Keratinocyte (primary cell): ENCODE measurements around the gene ITGB5.

Source experiments
- CTCF ChIP-seq, 3 experiments: IDR thresholded peaks in 1 of 3; conservative IDR thresholded peaks in 1 of 3; optimal IDR thresholded peaks in 1 of 3; 2 replicates in 2 of 3; 3 replicates in 1 of 3; pipeline versions ENCODE3 to v1.5.1; 2011; ENCODE audit warnings: low read length in 3 of 3, mild to moderate bottlenecking in 3 of 3, moderate library complexity in 2 of 3, control low read depth in 1 of 3, inconsistent platforms in 1 of 3; ENCODE audit not compliant: insufficient read depth in 2 of 3; ENCODE audit errors: extremely low read depth in 1 of 3
- EZH2 ChIP-seq: IDR thresholded peaks from one replicate; pipeline ENCODE4 v1.6.1; 2012; ENCODE audit warnings: inconsistent platforms, mild to moderate bottlenecking, low read length, moderate library complexity

DNA sequence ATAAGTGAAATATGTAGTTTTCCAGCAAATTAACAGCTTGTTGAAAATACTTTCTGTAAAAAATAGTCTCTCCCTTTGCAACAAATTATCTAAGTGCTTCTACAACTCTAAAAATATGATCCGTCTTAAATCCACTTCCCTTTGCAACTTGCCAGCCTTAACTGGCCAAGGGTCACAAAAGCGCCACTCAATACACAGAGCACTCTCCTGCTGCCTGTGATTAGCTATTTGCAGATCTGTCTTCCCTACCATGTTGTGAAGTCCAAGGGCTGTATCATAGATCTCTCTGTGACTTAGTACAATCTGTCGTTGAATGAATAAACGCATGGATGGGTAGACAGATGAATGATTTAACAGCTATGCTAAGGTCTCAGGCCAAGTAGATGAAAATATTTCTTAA, 76.2 kb downstream of the ITGB5 start:
- TF ChIP-seq CTCF (optimal IDR thresholded peaks at IDR 0.05 in 1 of 3, IDR thresholded peaks at IDR 0.05 in 1 of 3, conservative IDR thresholded peaks at IDR 0.05 in 1 of 3; ENCODE audit: extremely low read depth in 1 of 3, insufficient read depth in 2 of 3, low read length in 3 of 3) (no peak), EZH2 (no peak)
